ENCODE measurements around the gene LBR.

LBR gene

GRCh38 chr1:225373155-225373554 lies 54.7 kb downstream of the LBR start:
- no peak for DNase-seq (ENCODE audit: low read depth)

- no peak for DNase-seq (ENCODE audit: low read depth)
Measured at GRCh38 chr1:225371366-225372010, 56.4 kb downstream of the LBR start.

GRCh38 chr1:225368036-225368552 lies 59.7 kb downstream of the LBR start:
- DNase-seq (ENCODE audit: low read depth), result no peak

- no peak for DNase-seq (ENCODE audit: low read depth)
Measured at GRCh38 chr1:225366552-225366951, 61.3 kb downstream of the LBR start.

DNA sequence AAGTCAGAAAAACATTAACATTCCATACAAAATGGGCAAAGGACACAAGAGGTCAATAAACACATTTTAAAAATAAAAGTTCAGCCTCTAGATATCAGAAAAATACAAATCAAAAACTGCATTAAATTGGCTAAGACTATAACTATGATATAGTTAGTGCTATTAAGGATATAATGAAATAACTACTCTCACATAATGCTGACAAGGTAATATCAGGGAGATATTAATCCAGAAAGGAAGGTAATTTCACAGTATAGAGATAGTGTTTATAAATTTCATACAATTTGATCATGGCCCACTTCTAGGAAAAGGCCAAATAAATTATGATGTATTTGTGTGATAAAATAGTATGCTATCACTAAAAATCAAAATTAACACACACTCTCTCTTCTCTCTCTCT lies 61.8 kb downstream of the LBR start:
- no peak for DNase-seq (ENCODE audit: low read depth)

DNA sequence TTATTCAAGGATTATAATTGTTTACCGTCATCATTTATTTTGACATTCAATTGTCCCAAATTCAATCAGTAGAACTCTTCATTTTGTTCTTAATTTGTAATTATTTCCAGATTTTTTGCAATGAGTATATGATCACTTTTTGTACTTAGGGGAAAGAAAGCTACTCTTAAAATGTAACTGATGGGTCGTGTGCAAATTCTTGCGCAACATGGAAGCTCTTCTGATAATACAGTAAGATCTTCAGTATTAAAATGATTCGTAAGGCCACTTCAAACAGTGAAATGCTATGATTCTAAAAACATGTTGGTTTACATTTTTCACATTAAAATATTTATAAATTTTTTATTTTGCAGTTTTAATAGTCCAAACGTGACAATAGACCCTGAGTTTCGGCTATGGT lies 63.4 kb downstream of the LBR start:
- no peak for DNase-seq (ENCODE audit: low read depth)

GRCh38 chr1:225362805-225363204 lies 65.0 kb downstream of the LBR start:
- no peak for DNase-seq (ENCODE audit: low read depth)

GRCh38 chr1:225361176-225361575 lies 66.7 kb downstream of the LBR start:
- DNase-seq (ENCODE audit: low read depth), result no peak

- DNase-seq (ENCODE audit: low read depth), result no peak
Measured at GRCh38 chr1:225360119-225360518, 67.7 kb downstream of the LBR start.

DNA sequence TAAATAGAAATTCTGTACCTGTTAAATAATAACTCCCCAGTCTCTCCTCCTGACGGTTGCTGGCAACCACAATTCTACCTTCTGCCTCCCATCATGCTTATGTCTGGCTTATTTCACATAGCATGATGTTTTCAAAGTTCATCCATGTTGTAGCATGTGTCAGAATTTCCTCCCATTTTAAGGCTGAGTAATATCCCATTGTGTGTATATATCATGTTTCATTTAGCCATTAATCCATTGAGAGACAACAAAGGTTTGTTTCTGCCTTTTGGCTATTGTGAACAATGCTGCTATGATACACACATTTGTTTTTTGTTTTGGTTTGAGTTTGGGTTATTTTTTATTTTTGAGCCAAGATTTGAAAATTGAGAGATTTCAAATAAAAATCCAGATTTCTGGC lies 72.0 kb downstream of the LBR start:
- DNase-seq (ENCODE audit: low read depth), result no peak

GRCh38 chr1:225354906-225355305 lies 72.9 kb downstream of the LBR start:
- no peak for DNase-seq (ENCODE audit: low read depth)
